Measurements from ENCODE around the gene ARNT2.

ARNT2 gene

GRCh38 chr15:80502782-80503181 is 98.6 kb downstream of the ARNT2 start:
- TF ChIP-seq CTCF (IDR thresholded peaks at IDR 0.05; ENCODE audit: borderline replicate concordance, control extremely low read depth, extremely low read depth, insufficient read depth, missing control alignments): no peak
- in situ Hi-C loops (cut with MboI; ENCODE audit: low sequenced_read_pairs, unreplicated experiment): no loop called here
- no peak for DNase-seq (ENCODE audit: low spot score)

GRCh38 chr15:80503319-80503952 is 99.3 kb downstream of the ARNT2 start:
- no peak for DNase-seq (ENCODE audit: low spot score)
- in situ Hi-C loops (cut with MboI; ENCODE audit: low sequenced_read_pairs, unreplicated experiment): no loop called here
- TF ChIP-seq CTCF (IDR thresholded peaks at IDR 0.05; ENCODE audit: borderline replicate concordance, control extremely low read depth, extremely low read depth, insufficient read depth, missing control alignments): no peak

GRCh38 chr15:80504931-80505330 is 100.7 kb downstream of the ARNT2 start:
- no peak for DNase-seq (ENCODE audit: low spot score)
- TF ChIP-seq CTCF (IDR thresholded peaks at IDR 0.05; ENCODE audit: borderline replicate concordance, control extremely low read depth, extremely low read depth, insufficient read depth, missing control alignments): no peak
- in situ Hi-C loops (cut with MboI; ENCODE audit: low sequenced_read_pairs, unreplicated experiment): no loop called here

- in situ Hi-C loops (cut with MboI; ENCODE audit: low sequenced_read_pairs, unreplicated experiment): no loop called here
- DNase-seq (ENCODE audit: low spot score): no peak
- TF ChIP-seq CTCF (IDR thresholded peaks at IDR 0.05; ENCODE audit: borderline replicate concordance, control extremely low read depth, extremely low read depth, insufficient read depth, missing control alignments): no peak
Measured at GRCh38 chr15:80506286-80506893, 102.2 kb downstream of the ARNT2 start.

GRCh38 chr15:80507131-80507530 is 102.9 kb downstream of the ARNT2 start:
- TF ChIP-seq CTCF (IDR thresholded peaks at IDR 0.05; ENCODE audit: borderline replicate concordance, control extremely low read depth, extremely low read depth, insufficient read depth, missing control alignments): no peak
- in situ Hi-C loops (cut with MboI; ENCODE audit: low sequenced_read_pairs, unreplicated experiment): no loop called here
- no peak for DNase-seq (ENCODE audit: low spot score)

GRCh38 chr15:80507638-80508316 is 103.6 kb downstream of the ARNT2 start:
- in situ Hi-C loops (cut with MboI; ENCODE audit: low sequenced_read_pairs, unreplicated experiment): no loop called here
- no peak for DNase-seq (ENCODE audit: low spot score)
- no peak for TF ChIP-seq CTCF (IDR thresholded peaks at IDR 0.05; ENCODE audit: borderline replicate concordance, control extremely low read depth, extremely low read depth, insufficient read depth, missing control alignments)

Data from GM13976 (cell line).